Psoas muscle (tissue), 8 donors: ENCODE data around the gene LPCAT1. TPM values are rescaled to one million over a fixed set of nuclear protein-coding genes. Genes with fewer than 3 reads are reported as not detected.

Experiments
- ATAC-seq, 4 donors: fragments of 200-7000 bp; cut with Tn5 transposase; one replicate each; pipeline ENCODE4 v1.9.1; 2020; ENCODE audit warnings: moderate library complexity in 3 of 4, mild to moderate bottlenecking in 2 of 4
- DNase-seq, 2 donors: peaks; one replicate each; pipeline ENCODE4 v3.0.0-alpha.2; 2020
- H3K27ac ChIP-seq: fragments of 200-600 bp; one replicate; pipeline ENCODE4 v1.8.0; 2022
- H3K27me3 ChIP-seq, 3 donors: fragments of 200-600 bp in 1 of 3; one replicate each; pipeline versions ENCODE4 v1.6.1 to v1.8.0; 2013 to 2022; ENCODE audit warnings: low read length in 2 of 3, mild to moderate bottlenecking in 2 of 3, moderate library complexity in 1 of 3; ENCODE audit not compliant: insufficient read depth in 3 of 3
- H3K36me3 ChIP-seq, 2 donors: fragments of 200-600 bp in 1 of 2; one replicate each; pipeline versions ENCODE4 v1.6.1 to v1.8.0; 2013 to 2022; ENCODE audit warnings: low read depth in 1 of 2, mild to moderate bottlenecking in 1 of 2, moderate library complexity in 1 of 2; ENCODE audit not compliant: insufficient read depth in 1 of 2
- H3K4me1 ChIP-seq: fragments of 200-600 bp; one replicate; pipeline ENCODE4 v1.8.0; 2022
- H3K4me3 ChIP-seq: fragments of 200-600 bp; one replicate; pipeline ENCODE4 v1.8.0; 2022; ENCODE audit warnings: mild to moderate bottlenecking
- H3K9me3 ChIP-seq: fragments of 200-600 bp; one replicate; pipeline ENCODE4 v1.8.0; 2022
- CTCF ChIP-seq: fragments of 200-600 bp; IDR thresholded peaks from one replicate; pipeline ENCODE4 v1.8.0; 2022; ENCODE audit warnings: antibody characterized with exemption
- WGBS, 3 donors: extraction: QIAGEN DNeasy Blood & Tissue Kit; methylation state at CpG; one replicate each; pipeline versions ENCODE4 v1.1.6 to v1.1.7; 2013; 5-methylcytosine and 5-hydroxymethylcytosine counted together
- intact Hi-C, 2 donors: fragments of 100-400 bp; cut with DNase I; formaldehyde crosslinking; loops; one replicate each; pipeline versions ENCODE4 v1.11.0 to v1.14.2; 2022
- polyA plus RNA-seq, 3 donors: library from polyadenylated mRNA; stranded (reverse); fragments of 200-250 nt; gene quantifications; one replicate each; pipeline ENCODE4 v1.2.3, GENCODE V29; 2013
- total RNA-seq, 4 donors: library from RNA; stranded (reverse); fragmentation: NEBNext Ultra II Directional in 2 of 4; extraction: Animal tissue kit (Norgen Biotek cat#: 25700) in 2 of 4; gene quantifications; one replicate each; pipeline versions ENCODE4 v1.2.1 to v1.2.4, GENCODE V29; 2021 to 2023
- donor health status: healthy with polysubstance abuse.
- donor health status: DM: no; HTN: no; CAD: no; lungs with moderate emphysema.
- donor health status: Bipolar disorder and iron deficiency.
- donor health status: healthy.
- donor health status: DM: yes; HTN: yes; CAD: no.
- donor health status: DM: no; HTN: no; CAD: no.
- donor health status: DM: no; HTN: no; CAD: no.
- donor health status: DM: yes; HTN: yes; CAD: no.

Gene LPCAT1
- total and polyA plus RNA-seq, 7 donors = 2.4 to 6.2 (median 4.7) TPM

GRCh38 chr5:1446602-1447343 lies 77.0 kb downstream of the LPCAT1 start:
- 31 to 33% (median 32%) methylated on average over 15 to 16 of the region's 16 CpGs for WGBS, 3 donors
- no peak for ATAC-seq
- H3K4me1 ChIP-seq = no peaks in the 10 kb centered on the region

GRCh38 chr5:1445689-1446601 lies 77.8 kb downstream of the LPCAT1 start:
- DNase-seq (peak in 1 of 2 donors; percentile 7), ATAC-seq (no peak)
- 2 to 3% (median 2%) methylated on average over 41 to 90 of the region's 92 CpGs for WGBS, 3 donors
- H3K27me3 ChIP-seq = peaks cover 0 to 66% (median 12%) of the 10 kb centered on the region in 3 donors
- H3K4me1 ChIP-seq = no peaks in the 10 kb centered on the region
- no peaks in the 10 kb centered on the region for H3K36me3 ChIP-seq
- no peak for TF ChIP-seq CTCF
- no peak overlapping the region for H3K4me3 ChIP-seq
- H3K9me3 ChIP-seq = peaks cover under 1% of the 10 kb centered on the region
- intact Hi-C loops = no loop called here
- no peak overlapping the region for H3K27ac ChIP-seq

More at GRCh38 chr5:1446602-1447343, 77.0 kb downstream of the LPCAT1 start:
- DNase-seq = peak; percentile 1 to 20
- H3K4me3 ChIP-seq = no peak overlapping the region
- H3K27ac ChIP-seq = no peak overlapping the region
- intact Hi-C loops = no loop called here
- no peaks in the 10 kb centered on the region for H3K36me3 ChIP-seq
- no peaks in the 10 kb centered on the region for H3K9me3 ChIP-seq
- H3K27me3 ChIP-seq = peaks cover 0 to 63% (median 12%) of the 10 kb centered on the region in 3 donors
- no peak for TF ChIP-seq CTCF

DNA sequence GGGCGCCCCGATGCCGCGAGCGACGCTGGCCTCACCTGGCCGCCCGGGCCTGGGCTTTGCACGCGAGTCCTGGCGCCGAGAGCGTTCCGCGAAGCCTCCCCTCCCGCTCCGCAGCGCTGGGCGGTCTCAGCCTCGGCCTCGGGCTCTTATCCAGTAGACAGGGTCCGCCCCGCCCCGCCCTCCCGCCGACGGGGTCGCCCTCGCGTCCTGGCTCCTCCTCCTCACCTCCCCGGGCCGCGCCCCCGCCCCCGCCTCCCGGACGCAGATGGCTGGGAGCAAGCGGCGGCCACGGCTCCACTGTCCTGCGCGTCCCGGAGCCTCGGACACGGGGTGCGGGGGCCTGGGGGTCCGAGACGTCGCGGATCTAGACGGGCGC lies 78.5 kb downstream of the LPCAT1 start, which contains the start of gene SLC6A3:
SLC6A3 (minus strand) TSS at position 128 of the 376 bp plus-strand sequence. CDS start 2,243 bp downstream, outside the sequence.
- DNase-seq = peak; percentile 18 to 52
- TF ChIP-seq CTCF = no peak
- 1 to 3% (median 1%) methylated on average over 16 to 52 of the region's 52 CpGs for WGBS, 3 donors
- intact Hi-C loops = no loop called here
- Histone ChIP-seq H3K4me3 (peak within 1 kb of the TSS; percentile 28), H3K9me3 (peaks cover 6% of the 10 kb centered on the region), H3K36me3 (no peaks in the 10 kb centered on the region), H3K27ac (no peak within 1 kb of the TSS), H3K4me1 (no peaks in the 10 kb centered on the region), H3K27me3 (peaks cover 0 to 72% (median 12%) of the 10 kb centered on the region in 3 donors)
- ATAC-seq = no peak

DNA sequence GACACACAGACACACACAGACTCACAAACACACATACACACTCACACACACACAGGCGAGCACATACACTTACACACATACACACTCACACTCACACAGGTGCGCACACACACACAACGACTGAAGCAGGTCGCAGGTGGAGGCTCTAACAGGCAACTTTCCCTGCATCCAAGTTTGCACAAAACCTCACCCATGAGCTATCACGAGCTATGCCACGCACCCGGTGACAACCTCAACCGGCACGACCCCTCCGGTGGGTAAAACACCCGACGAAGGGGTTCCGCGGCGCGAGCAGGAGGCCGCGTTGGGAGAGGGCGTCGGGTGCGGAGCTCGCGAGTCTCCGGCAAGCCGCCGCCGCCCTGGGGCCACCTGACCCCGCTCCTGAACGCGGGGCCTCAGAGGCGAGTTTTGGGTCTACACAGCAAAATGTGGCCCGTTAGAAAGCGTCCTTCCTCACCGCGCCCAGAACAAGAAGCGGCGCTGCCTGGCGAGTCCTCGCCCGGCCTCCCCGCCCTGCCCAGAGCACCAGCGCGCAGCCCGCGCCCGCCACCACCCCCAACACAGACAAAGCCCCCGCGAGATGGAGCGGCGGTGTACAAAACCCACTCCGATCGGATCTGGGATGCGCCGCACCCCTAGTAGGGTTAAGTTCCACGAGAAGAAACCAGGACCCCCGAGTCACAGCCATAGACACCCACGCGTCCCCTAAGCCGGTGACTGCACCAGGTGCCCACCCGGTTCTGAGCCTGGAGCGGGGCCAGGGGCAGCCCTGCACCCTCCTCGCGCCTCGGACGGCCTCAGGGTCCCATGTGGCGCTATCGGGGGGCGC lies 79.2 kb downstream of the LPCAT1 start:
- Histone ChIP-seq H3K4me3 (peak overlapping the region; percentile 28), H3K9me3 (peaks cover 6% of the 10 kb centered on the region), H3K27ac (no peak overlapping the region), H3K4me1 (no peaks in the 10 kb centered on the region), H3K27me3 (peaks cover 0 to 79% (median 12%) of the 10 kb centered on the region in 3 donors), H3K36me3 (no peaks in the 10 kb centered on the region)
- WGBS, 3 donors = 5 to 7% (median 6%) methylated on average over 55 to 68 of the region's 68 CpGs
- ATAC-seq = no peak
- intact Hi-C loops = no loop called here
- DNase-seq = peak; percentile 10 to 46
- no peak for TF ChIP-seq CTCF
